ENCODE results near the gene ABR.

Gene ABR

GRCh38 chr17:1091900-1092299 lies 87.9 kb downstream of the ABR start:
- Histone ChIP-seq H3K9ac (ENCODE audit: low read length) (no peak overlapping the region), H3K4me3 (ENCODE audit: low read length) (no peak overlapping the region), H3K79me2 (ENCODE audit: low read length) (peaks cover 31% of the 10 kb centered on the region), H4K20me1 (ENCODE audit: insufficient read depth, low read length) (no peaks in the 10 kb centered on the region), H3K9me3 (replicated peaks; ENCODE audit: insufficient read depth, low read length) (no peaks in the 10 kb centered on the region), H2AFZ (ENCODE audit: low read length) (no peak overlapping the region), H3K27ac (ENCODE audit: low read length) (no peak overlapping the region), H3K9me2 (replicated peaks; ENCODE audit: insufficient read depth, low read length) (no peaks in the 10 kb centered on the region), H3K27me3 (replicated peaks; ENCODE audit: insufficient read depth, low read length) (no peaks in the 10 kb centered on the region), H3K36me3 (replicated peaks; ENCODE audit: insufficient read depth, low read length) (no peaks in the 10 kb centered on the region), H3K4me1 (ENCODE audit: low read length) (no peaks in the 10 kb centered on the region), H3K4me2 (ENCODE audit: low read depth, low read length) (no peak overlapping the region), H3F3A (ENCODE audit: insufficient read depth, low read length) (no peaks in the 10 kb centered on the region)
- TF ChIP-seq EZH2phosphoT487 (IDR thresholded peaks at IDR 0.05; ENCODE audit: low read length): no peak
- no peak for TF ChIP-seq CTCF (IDR thresholded peaks at IDR 0.05; ENCODE audit: low read length)
- no peak for TF ChIP-seq EZH2 (optimal IDR thresholded peaks at IDR 0.05; ENCODE audit: low read depth, low read length)
- no peak for DNase-seq

DNA sequence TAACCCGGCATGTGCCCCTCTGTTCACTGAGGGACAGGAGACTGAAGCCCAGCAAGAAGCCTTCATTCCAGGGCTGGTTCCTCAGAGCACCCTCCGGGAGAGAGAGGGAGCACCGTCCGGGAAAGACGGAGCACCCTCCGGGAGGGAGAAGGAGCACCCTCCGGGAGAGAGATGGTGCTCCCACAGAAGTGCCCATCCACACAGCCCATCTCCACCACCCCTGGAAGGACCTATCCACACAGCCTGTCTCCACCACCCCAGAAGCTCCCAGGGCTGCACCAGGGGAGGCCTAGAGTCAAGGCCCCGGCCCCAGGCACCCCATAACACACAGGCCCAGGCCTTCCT lies 88.6 kb downstream of the ABR start:
- no peaks in the 10 kb centered on the region for H3K9me2 ChIP-seq (replicated peaks; ENCODE audit: insufficient read depth, low read length)
- no peak overlapping the region for H3K27ac ChIP-seq (ENCODE audit: low read length)
- H3K4me3 ChIP-seq (ENCODE audit: low read length): no peak overlapping the region
- no peaks in the 10 kb centered on the region for H3K36me3 ChIP-seq (replicated peaks; ENCODE audit: insufficient read depth, low read length)
- DNase-seq: no peak
- H3K9ac ChIP-seq (ENCODE audit: low read length): no peak overlapping the region
- no peaks in the 10 kb centered on the region for H4K20me1 ChIP-seq (ENCODE audit: insufficient read depth, low read length)
- no peak overlapping the region for H2AFZ ChIP-seq (ENCODE audit: low read length)
- peaks cover 23% of the 10 kb centered on the region for H3K79me2 ChIP-seq (ENCODE audit: low read length)
- H3F3A ChIP-seq (ENCODE audit: insufficient read depth, low read length): no peaks in the 10 kb centered on the region
- H3K4me1 ChIP-seq (ENCODE audit: low read length): no peaks in the 10 kb centered on the region
- H3K27me3 ChIP-seq (replicated peaks; ENCODE audit: insufficient read depth, low read length): no peaks in the 10 kb centered on the region
- TF ChIP-seq EZH2phosphoT487 (IDR thresholded peaks at IDR 0.05; ENCODE audit: low read length) (no peak), EZH2 (optimal IDR thresholded peaks at IDR 0.05; ENCODE audit: low read depth, low read length) (no peak), CTCF (IDR thresholded peaks at IDR 0.05; ENCODE audit: low read length) (no peak)
- H3K9me3 ChIP-seq (replicated peaks; ENCODE audit: insufficient read depth, low read length): no peaks in the 10 kb centered on the region
- no peak overlapping the region for H3K4me2 ChIP-seq (ENCODE audit: low read depth, low read length)

DNA sequence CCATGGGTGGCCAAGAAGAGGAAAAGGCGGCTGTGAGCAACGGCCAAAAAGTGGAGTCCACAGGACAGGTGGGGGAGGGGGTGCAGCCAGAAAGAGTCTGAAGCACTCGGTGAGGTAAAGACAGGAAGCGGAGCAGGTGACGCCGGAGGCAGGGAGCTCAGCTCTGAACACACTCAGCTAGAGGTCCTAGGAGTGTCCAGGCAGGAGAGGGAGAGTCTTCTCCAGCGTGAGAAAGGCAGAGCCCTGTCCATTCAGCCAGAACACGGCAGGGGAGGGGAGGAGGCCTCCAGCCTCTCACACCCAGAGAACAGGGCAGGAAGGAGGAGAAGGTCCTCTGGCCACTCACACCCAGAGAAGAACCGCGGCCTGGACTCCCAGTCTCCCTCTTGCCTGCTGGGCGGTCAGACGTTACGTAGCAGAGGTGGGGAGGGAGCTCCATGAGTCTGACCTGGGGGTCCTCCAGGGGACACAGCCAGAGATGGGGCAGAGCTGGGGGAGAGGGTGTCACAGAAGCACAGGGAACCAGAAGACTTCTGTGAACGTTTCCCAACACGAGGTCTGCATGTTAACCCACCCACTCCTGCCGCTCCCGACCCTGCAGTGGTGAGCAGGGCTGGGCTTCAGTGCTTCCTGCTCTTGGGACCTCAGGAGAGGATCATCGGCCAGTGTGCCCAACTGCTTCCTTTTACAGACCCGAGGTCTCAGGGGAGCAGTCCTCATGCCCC lies 89.2 kb downstream of the ABR start:
- H3K27ac ChIP-seq (ENCODE audit: low read length): no peak overlapping the region; the same call in 1 of the 2 replicates
- H3F3A ChIP-seq (ENCODE audit: insufficient read depth, low read length): no peaks in the 10 kb centered on the region
- H3K36me3 ChIP-seq (replicated peaks; ENCODE audit: insufficient read depth, low read length): no peaks in the 10 kb centered on the region
- H3K79me2 ChIP-seq (ENCODE audit: low read length): peaks cover 18% of the 10 kb centered on the region
- no peaks in the 10 kb centered on the region for H3K9me2 ChIP-seq (replicated peaks; ENCODE audit: insufficient read depth, low read length)
- no peaks in the 10 kb centered on the region for H4K20me1 ChIP-seq (ENCODE audit: insufficient read depth, low read length)
- DNase-seq: no peak
- H3K4me3 ChIP-seq (ENCODE audit: low read length): no peak overlapping the region
- no peak overlapping the region for H2AFZ ChIP-seq (ENCODE audit: low read length)
- no peak overlapping the region for H3K9ac ChIP-seq (ENCODE audit: low read length)
- no peak for TF ChIP-seq EZH2phosphoT487 (IDR thresholded peaks at IDR 0.05; ENCODE audit: low read length)
- TF ChIP-seq CTCF (IDR thresholded peaks at IDR 0.05; ENCODE audit: low read length): no peak
- no peak for TF ChIP-seq EZH2 (optimal IDR thresholded peaks at IDR 0.05; ENCODE audit: low read depth, low read length)
- H3K9me3 ChIP-seq (replicated peaks; ENCODE audit: insufficient read depth, low read length): no peaks in the 10 kb centered on the region
- H3K4me2 ChIP-seq (ENCODE audit: low read depth, low read length): no peak overlapping the region
- H3K4me1 ChIP-seq (ENCODE audit: low read length): no peaks in the 10 kb centered on the region
- no peaks in the 10 kb centered on the region for H3K27me3 ChIP-seq (replicated peaks; ENCODE audit: insufficient read depth, low read length)

Data from MM.1S (cell line).